SK-N-MC (cell line): ENCODE measurements around the gene MYCL.

Experiments
- EZH2 ChIP-seq: fragments of 200-600 bp; sonication (generic); IDR thresholded peaks from one replicate; pipeline ENCODE4 v1.6.1; 2017; ENCODE audit warnings: antibody characterized with exemption
- FOXP2 ChIP-seq: optimal IDR thresholded peaks from 2 replicates; pipeline ENCODE3; 2011; ENCODE audit warnings: mild to moderate bottlenecking, moderate library complexity; ENCODE audit not compliant: insufficient read depth; ENCODE audit errors: extremely low read length, control extremely low read depth
- POLR2AphosphoS5 ChIP-seq: IDR thresholded peaks from 2 replicates; pipeline ENCODE4 v1.6.1; 2012; ENCODE audit warnings: mild to moderate bottlenecking, low read depth, low read length, borderline replicate concordance

- no peak for TF ChIP-seq EZH2
- no peak for TF ChIP-seq POLR2AphosphoS5
- TF ChIP-seq FOXP2: no peak
These were observed 6.8 kb upstream of the MYCL start for GRCh38 chr1:39908534-39908933.
